Measurements from ENCODE around the gene GDPD3.
A peak's percentile ranks its signal among the peaks of the same experiment; 100 is the strongest.

DNA sequence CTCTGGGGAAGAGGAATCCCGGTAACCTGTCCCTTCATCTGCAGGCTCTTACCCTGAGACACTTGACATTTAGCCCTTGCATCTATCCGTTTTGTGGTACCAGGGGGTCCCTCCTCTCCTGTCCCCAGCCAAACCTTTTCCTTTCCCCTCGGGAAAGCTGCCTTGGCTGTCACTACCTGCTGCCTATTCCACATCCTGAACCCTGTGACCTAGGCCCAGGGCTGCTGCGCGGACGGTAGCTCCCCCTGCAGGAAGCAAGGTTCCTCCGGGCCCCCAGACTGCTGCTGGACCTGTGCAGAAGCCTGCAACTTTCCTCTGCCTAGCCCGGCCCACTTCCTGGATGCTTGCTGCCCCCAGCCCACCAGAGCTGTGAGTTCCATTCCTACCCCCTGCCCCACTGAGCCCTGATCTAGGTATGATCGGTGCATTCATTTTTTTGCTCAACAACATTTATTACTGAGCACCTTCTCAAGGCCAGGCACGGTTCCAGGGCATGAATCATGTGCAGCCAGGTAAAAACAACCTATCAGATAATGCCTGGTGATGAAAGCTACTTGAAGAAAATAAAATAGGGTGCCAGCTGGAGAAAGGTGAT, 58.3 kb downstream of the GDPD3 start:
- TF ChIP-seq, protein P1, sequence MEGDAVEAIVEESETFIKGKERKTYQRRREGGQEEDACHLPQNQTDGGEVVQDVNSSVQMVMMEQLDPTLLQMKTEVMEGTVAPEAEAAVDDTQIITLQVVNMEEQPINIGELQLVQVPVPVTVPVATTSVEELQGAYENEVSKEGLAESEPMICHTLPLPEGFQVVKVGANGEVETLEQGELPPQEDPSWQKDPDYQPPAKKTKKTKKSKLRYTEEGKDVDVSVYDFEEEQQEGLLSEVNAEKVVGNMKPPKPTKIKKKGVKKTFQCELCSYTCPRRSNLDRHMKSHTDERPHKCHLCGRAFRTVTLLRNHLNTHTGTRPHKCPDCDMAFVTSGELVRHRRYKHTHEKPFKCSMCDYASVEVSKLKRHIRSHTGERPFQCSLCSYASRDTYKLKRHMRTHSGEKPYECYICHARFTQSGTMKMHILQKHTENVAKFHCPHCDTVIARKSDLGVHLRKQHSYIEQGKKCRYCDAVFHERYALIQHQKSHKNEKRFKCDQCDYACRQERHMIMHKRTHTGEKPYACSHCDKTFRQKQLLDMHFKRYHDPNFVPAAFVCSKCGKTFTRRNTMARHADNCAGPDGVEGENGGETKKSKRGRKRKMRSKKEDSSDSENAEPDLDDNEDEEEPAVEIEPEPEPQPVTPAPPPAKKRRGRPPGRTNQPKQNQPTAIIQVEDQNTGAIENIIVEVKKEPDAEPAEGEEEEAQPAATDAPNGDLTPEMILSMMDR (IDR thresholded peaks at IDR 0.05): peak in 2 of 6 experiments; percentile 14 to 31
- no peak for TF ChIP-seq EP300 (IDR thresholded peaks at IDR 0.05)
